ENCODE results near the gene DAB2IP. TPM values are rescaled to one million over a fixed set of nuclear protein-coding genes. Genes with fewer than 3 reads are reported as not detected.

DAB2IP gene
- total RNA-seq, 2 experiments from 2014 or later = 0.06 TPM; not detected in 1

DNA sequence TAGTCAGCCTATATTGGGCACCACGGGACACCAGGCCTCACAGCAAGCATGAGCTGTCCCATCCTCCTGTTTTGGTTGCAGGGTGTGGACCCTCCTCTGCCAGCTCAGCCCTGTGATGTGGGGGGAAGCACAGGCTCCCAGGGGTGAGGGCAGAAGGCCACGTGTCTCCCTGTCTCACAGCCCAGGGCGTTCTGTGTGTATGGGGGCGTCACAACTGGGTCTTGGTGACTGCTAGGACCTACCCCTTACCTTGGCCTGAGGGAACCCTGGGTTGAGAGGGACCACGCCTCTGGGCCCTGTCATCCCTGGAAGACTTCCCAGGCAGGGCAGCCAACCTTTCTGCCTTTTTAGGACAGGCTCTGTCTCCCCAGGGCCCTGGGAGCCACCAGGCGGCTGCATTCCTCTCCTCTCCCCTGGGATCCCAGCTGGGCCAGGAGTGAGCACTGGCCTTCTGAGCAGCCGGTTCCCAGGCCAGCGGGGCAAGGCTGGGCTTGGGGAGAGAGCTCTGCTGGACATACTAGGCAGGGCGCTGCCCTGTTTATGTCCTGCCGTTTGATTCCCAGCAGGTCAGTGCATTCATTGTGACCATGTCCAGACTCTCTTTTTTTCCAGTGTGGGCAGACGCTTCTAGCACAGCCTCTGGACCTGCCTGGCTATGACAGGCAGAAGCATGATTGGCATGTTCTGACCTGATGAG is 97.4 kb downstream of the DAB2IP start:
- H3K27me3 Mint-ChIP-seq = no peaks in the 10 kb centered on the region
- H3K27ac Mint-ChIP-seq = no peak overlapping the region
- no peak overlapping the region for H3K4me3 ChIP-seq (ENCODE audit: low read length)
- ATAC-seq (ENCODE audit: poor library complexity) (no peak), DNase-seq (no peak)
- no peaks in the 10 kb centered on the region for H3K9me3 Mint-ChIP-seq
- H3K4me3 Mint-ChIP-seq = no peak overlapping the region
- intact Hi-C loops (cut with DNase I, micrococcal nuclease) = no loop called here
- ChIA-PET POLR2A (no interaction called here), CTCF (no interaction called here)
- H3K36me3 Mint-ChIP-seq (ENCODE audit: low read depth) = no peaks in the 10 kb centered on the region
- H3K36me3 ChIP-seq (ENCODE audit: insufficient read depth, low read length) = no peaks in the 10 kb centered on the region
- no peak overlapping the region for H3K27ac ChIP-seq (ENCODE audit: low read depth in 1 of 2, low read length in 2 of 2)
- no peaks in the 10 kb centered on the region for H3K9me3 ChIP-seq (ENCODE audit: control insufficient read depth in 1 of 2, insufficient read depth in 1 of 2, low read length in 2 of 2)
- peaks cover 4% of the 10 kb centered on the region for H3K4me1 ChIP-seq (ENCODE audit: insufficient read depth, low read length)
- H3K27me3 ChIP-seq (ENCODE audit: control insufficient read depth in 1 of 2, insufficient read depth in 2 of 2, low read length in 2 of 2) = no peaks in the 10 kb centered on the region
- TF ChIP-seq, protein P1, sequence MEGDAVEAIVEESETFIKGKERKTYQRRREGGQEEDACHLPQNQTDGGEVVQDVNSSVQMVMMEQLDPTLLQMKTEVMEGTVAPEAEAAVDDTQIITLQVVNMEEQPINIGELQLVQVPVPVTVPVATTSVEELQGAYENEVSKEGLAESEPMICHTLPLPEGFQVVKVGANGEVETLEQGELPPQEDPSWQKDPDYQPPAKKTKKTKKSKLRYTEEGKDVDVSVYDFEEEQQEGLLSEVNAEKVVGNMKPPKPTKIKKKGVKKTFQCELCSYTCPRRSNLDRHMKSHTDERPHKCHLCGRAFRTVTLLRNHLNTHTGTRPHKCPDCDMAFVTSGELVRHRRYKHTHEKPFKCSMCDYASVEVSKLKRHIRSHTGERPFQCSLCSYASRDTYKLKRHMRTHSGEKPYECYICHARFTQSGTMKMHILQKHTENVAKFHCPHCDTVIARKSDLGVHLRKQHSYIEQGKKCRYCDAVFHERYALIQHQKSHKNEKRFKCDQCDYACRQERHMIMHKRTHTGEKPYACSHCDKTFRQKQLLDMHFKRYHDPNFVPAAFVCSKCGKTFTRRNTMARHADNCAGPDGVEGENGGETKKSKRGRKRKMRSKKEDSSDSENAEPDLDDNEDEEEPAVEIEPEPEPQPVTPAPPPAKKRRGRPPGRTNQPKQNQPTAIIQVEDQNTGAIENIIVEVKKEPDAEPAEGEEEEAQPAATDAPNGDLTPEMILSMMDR (IDR thresholded peaks at IDR 0.05) = no peak
- peaks cover 15% of the 10 kb centered on the region for H3K4me1 Mint-ChIP-seq (ENCODE audit: low read depth)

DNA sequence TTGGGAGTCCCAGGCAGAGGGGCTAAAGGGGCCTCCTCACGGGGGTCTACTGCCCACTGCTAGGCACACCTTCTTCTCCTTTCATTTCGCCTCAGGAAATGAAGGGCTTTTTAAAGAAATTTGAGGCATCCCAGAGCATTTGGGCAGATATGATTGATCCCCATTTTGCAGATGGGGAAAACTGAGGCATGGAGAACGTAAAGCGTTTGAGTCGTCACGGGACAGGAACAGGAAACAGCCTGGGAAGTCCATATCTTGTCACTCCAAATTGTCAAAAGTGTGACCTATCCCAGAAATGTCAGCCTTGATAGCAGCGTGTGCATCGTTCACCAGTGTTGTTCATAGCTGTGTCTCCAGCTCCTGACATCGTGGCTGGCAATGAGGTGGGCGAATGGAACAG is 98.2 kb downstream of the DAB2IP start:
- Histone ChIP-seq H3K4me3 (ENCODE audit: low read length) (no peak overlapping the region), H3K4me1 (ENCODE audit: insufficient read depth, low read length) (peaks cover 4% of the 10 kb centered on the region), H3K36me3 (ENCODE audit: insufficient read depth, low read length) (no peaks in the 10 kb centered on the region), H3K9me3 (ENCODE audit: control insufficient read depth in 1 of 2, insufficient read depth in 1 of 2, low read length in 2 of 2) (no peaks in the 10 kb centered on the region), H3K27ac (ENCODE audit: low read depth in 1 of 2, low read length in 2 of 2) (no peak overlapping the region), H3K27me3 (ENCODE audit: control insufficient read depth in 1 of 2, insufficient read depth in 2 of 2, low read length in 2 of 2) (no peaks in the 10 kb centered on the region)
- intact Hi-C loops (cut with DNase I, micrococcal nuclease) = no loop called here
- H3K9me3 Mint-ChIP-seq = no peaks in the 10 kb centered on the region
- H3K4me3 Mint-ChIP-seq = no peak overlapping the region
- DNase-seq (no peak), ATAC-seq (ENCODE audit: poor library complexity) (no peak)
- H3K27me3 Mint-ChIP-seq = no peaks in the 10 kb centered on the region
- H3K27ac Mint-ChIP-seq = no peak overlapping the region
- peaks cover 15% of the 10 kb centered on the region for H3K4me1 Mint-ChIP-seq (ENCODE audit: low read depth)
- H3K36me3 Mint-ChIP-seq (ENCODE audit: low read depth) = no peaks in the 10 kb centered on the region
- CTCF ChIA-PET = no interaction called here
- TF ChIP-seq, protein P1 (IDR thresholded peaks at IDR 0.05) = no peak
- POLR2A ChIA-PET = no interaction called here

DNA sequence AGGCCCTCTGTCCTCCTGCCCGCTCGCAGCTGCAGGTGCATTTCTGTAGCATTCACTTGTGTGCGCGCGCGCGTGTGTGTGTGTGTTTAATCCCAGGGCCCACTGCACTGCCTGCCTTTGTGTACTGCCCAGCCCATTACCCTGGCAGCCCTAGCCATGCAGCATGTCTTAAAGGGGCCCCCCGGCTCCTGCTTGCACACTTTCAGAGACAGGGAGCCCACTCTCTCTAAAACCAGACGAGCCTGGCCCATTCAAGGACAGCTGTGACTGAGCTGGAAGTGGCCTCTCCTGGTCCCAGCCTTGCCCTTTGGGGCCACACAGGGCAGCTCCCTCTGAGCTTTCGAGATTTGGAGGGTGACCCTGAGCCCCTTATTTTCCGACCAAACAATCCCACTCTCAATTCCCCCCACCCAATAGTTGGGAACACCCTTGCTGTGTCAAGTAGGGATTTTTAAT is 98.9 kb downstream of the DAB2IP start:
- POLR2A ChIA-PET = interaction anchor here (0.6 kb wide), 1 partner anchor 240 kb away, joined by 3 read pairs; no protein-coding TSS in a partner anchor
- Histone ChIP-seq H3K36me3 (ENCODE audit: insufficient read depth, low read length) (no peaks in the 10 kb centered on the region), H3K27ac (ENCODE audit: low read depth in 1 of 2, low read length in 2 of 2) (no peak overlapping the region), H3K9me3 (ENCODE audit: control insufficient read depth in 1 of 2, insufficient read depth in 1 of 2, low read length in 2 of 2) (no peaks in the 10 kb centered on the region), H3K4me1 (ENCODE audit: insufficient read depth, low read length) (peaks cover 4% of the 10 kb centered on the region), H3K4me3 (ENCODE audit: low read length) (no peak overlapping the region), H3K27me3 (ENCODE audit: control insufficient read depth in 1 of 2, insufficient read depth in 2 of 2, low read length in 2 of 2) (no peaks in the 10 kb centered on the region)
- Mint-ChIP-seq H3K27me3 (no peaks in the 10 kb centered on the region), H3K36me3 (ENCODE audit: low read depth) (no peaks in the 10 kb centered on the region), H3K27ac (no peak overlapping the region), H3K4me1 (ENCODE audit: low read depth) (peaks cover 15% of the 10 kb centered on the region), H3K9me3 (no peaks in the 10 kb centered on the region), H3K4me3 (no peak overlapping the region)
- intact Hi-C loops (cut with DNase I, micrococcal nuclease) = no loop called here
- ATAC-seq (ENCODE audit: poor library complexity) (no peak), DNase-seq (no peak)
- TF ChIP-seq, protein P1 (IDR thresholded peaks at IDR 0.05) = no peak
- CTCF ChIA-PET = no interaction called here

Data from CD4-positive, alpha-beta T cell (primary cell).